Activated CD4-positive, alpha-beta memory T cell treated with anti-CD3 and anti-CD28 coated beads, Interleukin-2, amount 10 ng/mL, durations not matched to agents 7 days and 5 days (primary cell): ENCODE measurements around the gene NAA38. TPM values are rescaled to one million over a fixed set of nuclear protein-coding genes. Genes with fewer than 3 reads are reported as not detected.

ENCODE experiments used
- total RNA-seq, 2 experiments: library from RNA; stranded (reverse); gene quantifications; one replicate each; pipeline ENCODE4 v1.2.3, GENCODE V29; 2021

NAA38 gene
- total RNA-seq, 2 experiments from 2014 or later = 69.8 to 76.9 TPM

Other genes starting within 250 kb of the NAA38 start
- gene FXR2, start 242.7 kb downstream of the NAA38 start, total RNA-seq = 10 to 100 TPM; 30.4 to 31.2 TPM
- gene SAT2, start 229.7 kb downstream of the NAA38 start, total RNA-seq = 10 to 100 TPM; 36.2 to 37.9 TPM
- not detected for gene SHBG, start 227.4 kb downstream of the NAA38 start, total RNA-seq
- gene ATP1B2, start 206.6 kb downstream of the NAA38 start, total RNA-seq = under 1 TPM; 0.25 to 0.50 TPM
- 100 to 1,000 TPM; 123 TPM for gene TP53, start 170.1 kb downstream of the NAA38 start, total RNA-seq
- gene WRAP53, start 169.1 kb downstream of the NAA38 start, total RNA-seq = 10 to 100 TPM; 18.6 to 18.8 TPM
- gene EFNB3, start 152.4 kb downstream of the NAA38 start, total RNA-seq = not detected
- not detected for gene DNAH2, start 139.8 kb downstream of the NAA38 start, total RNA-seq
- gene KDM6B, start 23.3 kb downstream of the NAA38 start, total RNA-seq = 10 to 100 TPM; 20.9 to 23.7 TPM
- gene TMEM88, start 2.5 kb downstream of the NAA38 start, total RNA-seq = 1 to 10 TPM in 1 of 2 experiments, under 1 TPM in 1; 0.78 to 1.5 TPM
- gene CYB5D1, start 444 bp upstream of the NAA38 start, total RNA-seq = 1 to 10 TPM; 5.3 to 7.5 TPM
- gene CHD3, start 31.2 kb upstream of the NAA38 start, total RNA-seq = 100 to 1,000 TPM; 127 to 131 TPM
- gene RNF227, start 58.7 kb upstream of the NAA38 start, total RNA-seq = 1 to 10 TPM; 3.6 to 3.7 TPM
- 1 to 10 TPM; 7.7 to 8.4 TPM for gene KCNAB3, start 72.3 kb upstream of the NAA38 start, total RNA-seq
- gene TRAPPC1, start 74.4 kb upstream of the NAA38 start, total RNA-seq = 100 to 1,000 TPM; 238 to 244 TPM
- gene CNTROB, start 74.6 kb upstream of the NAA38 start, total RNA-seq = 10 to 100 TPM; 58.8 to 64.6 TPM
- not detected for gene GUCY2D, start 145.1 kb upstream of the NAA38 start, total RNA-seq
- not detected for gene ALOX15B, start 181.5 kb upstream of the NAA38 start, total RNA-seq
- gene ALOX12B, start 230.2 kb upstream of the NAA38 start, total RNA-seq = under 1 TPM; 0.20 to 0.38 TPM